HUES64 (cell line): ENCODE measurements around the gene CAPN2.

Experiments
- H3K27ac ChIP-seq: 2 replicates; pipeline ENCODE4 v1.7.0; 2013; ENCODE audit warnings: low read depth, low read length, inconsistent platforms
- H3K27me3 ChIP-seq: 2 replicates; pipeline ENCODE4 v1.6.1; 2013; ENCODE audit warnings: mild to moderate bottlenecking, low read length; ENCODE audit not compliant: insufficient read depth
- H3K36me3 ChIP-seq: 2 replicates; pipeline ENCODE4 v1.6.1; 2013; ENCODE audit warnings: mild to moderate bottlenecking, low read length; ENCODE audit not compliant: insufficient read depth
- H3K4me1 ChIP-seq: 2 replicates; pipeline ENCODE4 v1.6.1; 2013; ENCODE audit warnings: mild to moderate bottlenecking, low read length, moderate library complexity; ENCODE audit not compliant: insufficient read depth
- H3K4me3 ChIP-seq: 2 replicates; pipeline ENCODE4 v1.5.1; 2013; ENCODE audit warnings: mild to moderate bottlenecking, low read length, moderate library complexity
- H3K9ac ChIP-seq: 2 replicates; pipeline ENCODE4 v1.6.1; 2013; ENCODE audit warnings: mild to moderate bottlenecking, low read depth, low read length
- H3K9me3 ChIP-seq: 2 replicates; pipeline ENCODE4 v1.6.1; 2013; ENCODE audit warnings: low read depth, low read length; ENCODE audit not compliant: insufficient read depth
- WGBS: fragments of 150-250, 120-280 bp; methylation state at CpG from one replicate; pipeline ENCODE4 v1.1.7; 2013; ENCODE audit warnings: missing lambda C conversion rate; 5-methylcytosine and 5-hydroxymethylcytosine counted together

Gene CAPN2

GRCh38 chr1:223720971-223721591 lies 8.7 kb downstream of the CAPN2 start:
- Histone ChIP-seq H3K9ac (no peak overlapping the region), H3K9me3 (no peaks in the 10 kb centered on the region), H3K4me3 (no peak overlapping the region), H3K27me3 (peaks cover 55% of the 10 kb centered on the region), H3K27ac (no peak overlapping the region), H3K36me3 (peaks cover 26% of the 10 kb centered on the region; the same call in 1 of the 2 replicates), H3K4me1 (peaks cover 25% of the 10 kb centered on the region)
- 88% methylated on average over 4 of the region's 4 CpGs for WGBS

GRCh38 chr1:223721658-223722607 lies 9.6 kb downstream of the CAPN2 start:
- peaks cover 47% of the 10 kb centered on the region for H3K27me3 ChIP-seq
- H3K9ac ChIP-seq = no peak overlapping the region

GRCh38 chr1:223723351-223723904 lies 11.1 kb downstream of the CAPN2 start:
- no peaks in the 10 kb centered on the region for H3K9me3 ChIP-seq
- 91% methylated on average over 6 of the region's 6 CpGs for WGBS

More at GRCh38 chr1:223721658-223722607, 9.6 kb downstream of the CAPN2 start:
- H3K9me3 ChIP-seq = no peaks in the 10 kb centered on the region
- 92% methylated on average over 3 of the region's 5 CpGs for WGBS
- H3K4me1 ChIP-seq = peaks cover 32% of the 10 kb centered on the region
- H3K36me3 ChIP-seq = peaks cover 26% of the 10 kb centered on the region; the same call in 1 of the 2 replicates
- no peak overlapping the region for H3K27ac ChIP-seq
- no peak overlapping the region for H3K4me3 ChIP-seq

GRCh38 chr1:223724376-223724775 lies 12.0 kb downstream of the CAPN2 start:
- 89% methylated on average over 4 of the region's 4 CpGs for WGBS
- no peak overlapping the region for H3K9ac ChIP-seq
- H3K27ac ChIP-seq = no peak overlapping the region
- peaks cover 30% of the 10 kb centered on the region for H3K4me1 ChIP-seq
- H3K36me3 ChIP-seq = peaks cover 28% of the 10 kb centered on the region; the same call in 1 of the 2 replicates
- no peaks in the 10 kb centered on the region for H3K9me3 ChIP-seq
- no peak overlapping the region for H3K4me3 ChIP-seq
- peaks cover 53% of the 10 kb centered on the region for H3K27me3 ChIP-seq

More at GRCh38 chr1:223723351-223723904, 11.1 kb downstream of the CAPN2 start:
- H3K4me1 ChIP-seq = peaks cover 39% of the 10 kb centered on the region
- H3K27me3 ChIP-seq = peaks cover 47% of the 10 kb centered on the region
- no peak overlapping the region for H3K4me3 ChIP-seq
- no peak overlapping the region for H3K27ac ChIP-seq
- H3K36me3 ChIP-seq = peaks cover 23% of the 10 kb centered on the region; the same call in 1 of the 2 replicates
- H3K9ac ChIP-seq = no peak overlapping the region

- Histone ChIP-seq H3K9me3 (no peaks in the 10 kb centered on the region), H3K4me3 (no peak overlapping the region), H3K27ac (0 out of 2 replicates have a peak overlapping the region, but pooled peaks have one; percentile 51), H3K27me3 (peaks cover 53% of the 10 kb centered on the region), H3K4me1 (peaks cover 31% of the 10 kb centered on the region), H3K9ac (no peak overlapping the region), H3K36me3 (peaks cover 19% of the 10 kb centered on the region; the same call in 1 of the 2 replicates)
- 90% methylated on average over 8 of the region's 8 CpGs for WGBS
Measured at GRCh38 chr1:223725578-223725977, 13.2 kb downstream of the CAPN2 start.

GRCh38 chr1:223726380-223727001 lies 14.2 kb downstream of the CAPN2 start:
- Histone ChIP-seq H3K27me3 (peaks cover 53% of the 10 kb centered on the region), H3K4me1 (peaks cover 39% of the 10 kb centered on the region), H3K9me3 (no peaks in the 10 kb centered on the region), H3K4me3 (peak overlapping the region; percentile 12; the same call in 1 of the 2 replicates), H3K9ac (peak overlapping the region; percentile 49; the same call in 1 of the 2 replicates), H3K27ac (peak overlapping the region; percentile 51), H3K36me3 (peaks cover 11% of the 10 kb centered on the region; the same call in 1 of the 2 replicates)
- WGBS = 27% methylated on average over 8 of the region's 9 CpGs

GRCh38 chr1:223727541-223727940 lies 15.2 kb downstream of the CAPN2 start:
- Histone ChIP-seq H3K27ac (no peak overlapping the region), H3K36me3 (peaks cover 6% of the 10 kb centered on the region; the same call in 1 of the 2 replicates), H3K9me3 (no peaks in the 10 kb centered on the region), H3K4me1 (peaks cover 39% of the 10 kb centered on the region), H3K4me3 (no peak overlapping the region), H3K9ac (no peak overlapping the region), H3K27me3 (peaks cover 58% of the 10 kb centered on the region)
- 73% methylated on average over 4 of the region's 4 CpGs for WGBS

GRCh38 chr1:223729906-223730305 lies 17.6 kb downstream of the CAPN2 start:
- peaks cover 56% of the 10 kb centered on the region for H3K4me1 ChIP-seq
- H3K4me3 ChIP-seq = no peak overlapping the region
- H3K27ac ChIP-seq = no peak overlapping the region
- H3K36me3 ChIP-seq = peaks cover 6% of the 10 kb centered on the region; the same call in 1 of the 2 replicates
- H3K9me3 ChIP-seq = no peaks in the 10 kb centered on the region
- WGBS = 20% methylated on average over 3 of the region's 4 CpGs
- H3K27me3 ChIP-seq = peaks cover 60% of the 10 kb centered on the region
- H3K9ac ChIP-seq = no peak overlapping the region

- H3K9ac ChIP-seq = no peak overlapping the region
- H3K9me3 ChIP-seq = no peaks in the 10 kb centered on the region
- peaks cover 6% of the 10 kb centered on the region; the same call in 1 of the 2 replicates for H3K36me3 ChIP-seq
- no peak overlapping the region for H3K4me3 ChIP-seq
- H3K27ac ChIP-seq = no peak overlapping the region
- H3K27me3 ChIP-seq = peaks cover 60% of the 10 kb centered on the region
- H3K4me1 ChIP-seq = peaks cover 56% of the 10 kb centered on the region
- 75% methylated on average over 4 of the region's 4 CpGs for WGBS
Measured at GRCh38 chr1:223730479-223731132, 18.3 kb downstream of the CAPN2 start.

- H3K4me1 ChIP-seq = peaks cover 49% of the 10 kb centered on the region
- peaks cover 6% of the 10 kb centered on the region; the same call in 1 of the 2 replicates for H3K36me3 ChIP-seq
- no peak overlapping the region for H3K4me3 ChIP-seq
- H3K27me3 ChIP-seq = peaks cover 60% of the 10 kb centered on the region
- H3K9ac ChIP-seq = no peak overlapping the region
- H3K9me3 ChIP-seq = no peaks in the 10 kb centered on the region
- 90% methylated on average over 13 of the region's 13 CpGs for WGBS
- H3K27ac ChIP-seq = no peak overlapping the region
Measured at GRCh38 chr1:223731133-223731770, 18.9 kb downstream of the CAPN2 start.
